Stimulated activated CD4-positive, alpha-beta T cell treated with anti-CD3 and anti-CD28 coated beads, Interleukin-12 subunit alpha, Interleukin-12 subunit beta, amount 100 ng/mL, for 4 hours (primary cell): ENCODE measurements around the gene NR2C1.

Source experiments
- DNase-seq: peaks from one replicate; pipeline ENCODE4 v3.0.0-alpha.2; 2020

The NR2C1 gene

GRCh38 chr12:95083471-95083870 lies 10.1 kb upstream of the NR2C1 start:
- DNase-seq = no peak

- DNase-seq = no peak
These were observed 3.9 kb upstream of the NR2C1 start for GRCh38 chr12:95077341-95077740.

- no peak for DNase-seq
These were observed 1.3 kb upstream of the NR2C1 start for GRCh38 chr12:95074766-95075165.

- DNase-seq = no peak
These were observed 491 bp upstream of the NR2C1 start for GRCh38 chr12:95073698-95074520.

- DNase-seq = no peak
These were observed 3.0 kb downstream of the NR2C1 start for GRCh38 chr12:95070378-95070777.

GRCh38 chr12:95066091-95066855 lies 7.1 kb downstream of the NR2C1 start:
- no peak for DNase-seq

GRCh38 chr12:95060951-95061350 lies 12.5 kb downstream of the NR2C1 start:
- no peak for DNase-seq

- DNase-seq = no peak
These were observed 13.4 kb downstream of the NR2C1 start for GRCh38 chr12:95059984-95060383.

- DNase-seq = no peak
These were observed 16.0 kb downstream of the NR2C1 start for GRCh38 chr12:95057424-95057823.

GRCh38 chr12:95055057-95055456 lies 18.4 kb downstream of the NR2C1 start:
- no peak for DNase-seq

- no peak for DNase-seq
These were observed 19.2 kb downstream of the NR2C1 start for GRCh38 chr12:95054206-95054605.

- DNase-seq = no peak
These were observed 22.2 kb downstream of the NR2C1 start for GRCh38 chr12:95051241-95051640.

GRCh38 chr12:95037906-95038305 lies 35.5 kb downstream of the NR2C1 start:
- DNase-seq = no peak

GRCh38 chr12:95034750-95035149 lies 38.7 kb downstream of the NR2C1 start:
- DNase-seq = no peak

- no peak for DNase-seq
These were observed 50.9 kb downstream of the NR2C1 start for GRCh38 chr12:95022477-95022876.

GRCh38 chr12:95017482-95017881 lies 55.9 kb downstream of the NR2C1 start:
- no peak for DNase-seq

- DNase-seq = no peak
These were observed 57.3 kb downstream of the NR2C1 start for GRCh38 chr12:95016120-95016519.

- DNase-seq = no peak
These were observed 58.9 kb downstream of the NR2C1 start for GRCh38 chr12:95014554-95014953.

GRCh38 chr12:95006206-95006605 lies 67.2 kb downstream of the NR2C1 start:
- DNase-seq = no peak

- DNase-seq = no peak
These were observed 68.8 kb downstream of the NR2C1 start for GRCh38 chr12:95004610-95005009.

- no peak for DNase-seq
These were observed 69.5 kb downstream of the NR2C1 start for GRCh38 chr12:95003921-95004272.

GRCh38 chr12:95003213-95003920 lies 70.1 kb downstream of the NR2C1 start, which contains the start of gene NDUFA12:
TSS of gene NDUFA12 (minus strand) at chr12:95003697. CDS start at chr12:95003680, 17 bp downstream.
- DNase-seq = peak; percentile 92

GRCh38 chr12:95002754-95003153 lies 70.7 kb downstream of the NR2C1 start:
- no peak for DNase-seq

- DNase-seq = no peak
These were observed 75.1 kb downstream of the NR2C1 start for GRCh38 chr12:94998326-94998725.
